Nephron (organoid): Measurements from ENCODE around the gene BSCL2.
"Not testable (repeated sequence)": the region's sequence is repeated elsewhere in the genome, so short reads cannot be mapped to it uniquely, and the experiment has no call there.

Experiments used
- H3K27ac Mint-ChIP-seq, 3 experiments: 2 replicates each; pipeline ENCODE4 v1.8.0; 2020; ENCODE audit warnings: mixed read lengths in 3 of 3, mild to moderate bottlenecking in 2 of 3, moderate library complexity in 1 of 3
- H3K27me3 Mint-ChIP-seq: 2 replicates; pipeline ENCODE4 v1.8.0; 2021; ENCODE audit warnings: low read depth, mild to moderate bottlenecking, moderate library complexity, mixed read lengths
- H3K36me3 Mint-ChIP-seq: 2 replicates; pipeline ENCODE4 v1.8.0; 2020; ENCODE audit warnings: low read depth, mixed read lengths
- H3K4me1 Mint-ChIP-seq: 2 replicates; pipeline ENCODE4 v1.8.0; 2020; ENCODE audit warnings: mixed read lengths
- H3K4me3 Mint-ChIP-seq, 3 experiments: 2 replicates each; pipeline ENCODE4 v1.8.0; 2020; ENCODE audit warnings: mild to moderate bottlenecking in 3 of 3, mixed read lengths in 3 of 3, moderate library complexity in 2 of 3
- H3K9me3 Mint-ChIP-seq: 2 replicates; pipeline ENCODE4 v1.8.0; 2020; ENCODE audit warnings: mixed read lengths
- TF ChIP-seq, protein P1 (sequence below), 3 experiments: fragments of 200-600 bp; sonication (generic); IDR thresholded peaks; one replicate each; pipeline ENCODE4 v1.5.0; 2021; ENCODE audit warnings: antibody characterized with exemption in 3 of 3; ENCODE audit not compliant: unreplicated experiment in 3 of 3

BSCL2 gene

DNA sequence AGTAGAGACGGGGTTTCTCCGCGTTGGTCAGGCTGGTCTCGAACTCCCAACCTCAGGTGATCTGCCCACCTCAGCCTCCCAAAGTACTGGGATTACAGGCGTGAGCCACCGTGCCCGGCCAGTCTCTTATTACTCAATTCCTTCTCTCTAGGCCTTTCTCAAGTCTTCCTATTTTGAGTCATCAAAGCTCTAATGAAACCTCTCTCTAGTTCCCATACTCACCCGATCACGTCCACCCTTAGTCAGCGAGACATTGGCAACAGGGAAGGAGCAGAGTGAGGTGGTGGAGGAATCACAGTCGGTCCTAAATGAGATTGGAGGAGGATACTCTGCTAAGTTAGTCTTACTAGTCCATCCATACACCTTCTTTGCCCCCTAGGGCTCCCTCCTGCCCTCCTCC lies 5.0 kb downstream of the BSCL2 start:
- no peaks in the 10 kb centered on the region for H3K9me3 Mint-ChIP-seq
- TF ChIP-seq, protein P1, sequence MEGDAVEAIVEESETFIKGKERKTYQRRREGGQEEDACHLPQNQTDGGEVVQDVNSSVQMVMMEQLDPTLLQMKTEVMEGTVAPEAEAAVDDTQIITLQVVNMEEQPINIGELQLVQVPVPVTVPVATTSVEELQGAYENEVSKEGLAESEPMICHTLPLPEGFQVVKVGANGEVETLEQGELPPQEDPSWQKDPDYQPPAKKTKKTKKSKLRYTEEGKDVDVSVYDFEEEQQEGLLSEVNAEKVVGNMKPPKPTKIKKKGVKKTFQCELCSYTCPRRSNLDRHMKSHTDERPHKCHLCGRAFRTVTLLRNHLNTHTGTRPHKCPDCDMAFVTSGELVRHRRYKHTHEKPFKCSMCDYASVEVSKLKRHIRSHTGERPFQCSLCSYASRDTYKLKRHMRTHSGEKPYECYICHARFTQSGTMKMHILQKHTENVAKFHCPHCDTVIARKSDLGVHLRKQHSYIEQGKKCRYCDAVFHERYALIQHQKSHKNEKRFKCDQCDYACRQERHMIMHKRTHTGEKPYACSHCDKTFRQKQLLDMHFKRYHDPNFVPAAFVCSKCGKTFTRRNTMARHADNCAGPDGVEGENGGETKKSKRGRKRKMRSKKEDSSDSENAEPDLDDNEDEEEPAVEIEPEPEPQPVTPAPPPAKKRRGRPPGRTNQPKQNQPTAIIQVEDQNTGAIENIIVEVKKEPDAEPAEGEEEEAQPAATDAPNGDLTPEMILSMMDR (IDR thresholded peaks at IDR 0.05; ENCODE audit: unreplicated experiment in 3 of 3): no peak
- H3K36me3 Mint-ChIP-seq: peaks cover 30% of the 10 kb centered on the region
- H3K4me3 Mint-ChIP-seq: no peak overlapping the region
- no peaks in the 10 kb centered on the region for H3K27me3 Mint-ChIP-seq
- H3K4me1 Mint-ChIP-seq: peaks cover 19% of the 10 kb centered on the region
- no peak overlapping the region for H3K27ac Mint-ChIP-seq

DNA sequence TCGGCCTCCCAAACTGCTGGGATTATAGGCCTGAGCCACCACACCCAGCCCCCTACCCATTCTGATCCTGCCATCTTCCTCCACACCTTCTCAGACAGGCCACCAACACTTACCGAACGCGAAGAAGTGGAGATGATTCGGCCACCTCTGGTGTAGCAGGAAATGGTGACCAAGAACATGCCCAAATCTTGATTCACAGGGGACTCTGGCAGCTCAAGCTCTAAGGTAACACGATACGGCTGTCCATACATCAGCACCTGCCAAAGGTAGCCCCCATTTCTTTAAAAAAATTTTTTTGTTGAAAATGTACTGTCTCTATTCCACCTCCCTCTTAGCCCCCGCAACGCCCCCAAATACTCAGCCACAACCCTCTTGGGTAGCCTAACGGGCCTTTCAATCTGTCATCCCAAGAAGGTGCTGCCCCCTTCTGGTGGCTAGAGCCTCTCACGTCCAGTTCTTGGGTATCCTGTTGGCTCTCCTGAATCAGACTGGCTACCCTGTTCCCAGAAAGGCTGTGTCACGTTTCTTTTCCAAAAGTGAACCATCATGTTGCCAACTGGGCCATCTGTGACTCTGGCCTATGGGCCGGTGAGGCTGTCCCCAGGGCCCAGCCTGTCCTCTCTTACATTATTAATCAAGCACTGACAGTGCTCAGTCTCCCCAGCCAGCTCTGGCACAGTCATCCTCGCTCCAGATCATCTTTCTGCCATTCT lies 12.6 kb downstream of the BSCL2 start:
- H3K4me3 Mint-ChIP-seq: no peak overlapping the region
- H3K27ac Mint-ChIP-seq: peak overlapping the region in 2 of 3 experiments; percentile 66 to 78
- H3K27me3 Mint-ChIP-seq: peaks cover 4% of the 10 kb centered on the region
- H3K36me3 Mint-ChIP-seq: peaks cover 44% of the 10 kb centered on the region
- H3K4me1 Mint-ChIP-seq: peaks cover 14% of the 10 kb centered on the region
- H3K9me3 Mint-ChIP-seq: no peaks in the 10 kb centered on the region
- TF ChIP-seq, protein P1 (IDR thresholded peaks at IDR 0.05; ENCODE audit: unreplicated experiment in 3 of 3): peak; percentile 62 to 75 (median 73)

DNA sequence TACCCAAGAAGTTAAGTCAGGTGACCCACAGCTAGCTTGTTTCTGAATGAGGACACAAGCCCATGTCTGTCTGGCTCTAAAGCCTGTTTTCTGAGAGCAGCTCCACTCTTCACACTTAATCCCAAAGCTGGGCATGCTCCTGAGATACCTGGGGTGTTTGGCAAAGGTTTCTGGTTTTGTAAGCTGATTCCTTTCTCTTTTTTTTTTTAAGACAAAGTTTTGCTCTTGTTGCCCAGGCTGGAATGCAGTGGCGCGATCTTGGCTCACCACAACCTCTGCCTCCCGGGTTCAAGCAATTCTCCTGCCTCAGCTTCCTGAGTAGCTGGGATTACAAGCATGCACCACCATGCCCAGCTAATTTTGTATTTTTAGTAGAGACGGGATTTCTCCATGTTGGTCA lies 13.6 kb downstream of the BSCL2 start:
- H3K4me3 Mint-ChIP-seq, H3K9me3 Mint-ChIP-seq, H3K27me3 Mint-ChIP-seq, H3K27ac Mint-ChIP-seq: not testable (repeated sequence)
- Mint-ChIP-seq H3K36me3 (peaks cover 42% of the 10 kb centered on the region), H3K4me1 (peaks cover 24% of the 10 kb centered on the region)

- H3K36me3 Mint-ChIP-seq: peaks cover 28% of the 10 kb centered on the region
- peak within 1 kb of the TSS; percentile 55 to 89 (median 82) for H3K4me3 Mint-ChIP-seq
- H3K27ac Mint-ChIP-seq: peak within 1 kb of the TSS; percentile 89 to 98 (median 95)
- H3K27me3 Mint-ChIP-seq: peaks cover 2% of the 10 kb centered on the region
- no peaks in the 10 kb centered on the region for H3K9me3 Mint-ChIP-seq
- TF ChIP-seq, protein P1 (IDR thresholded peaks at IDR 0.05; ENCODE audit: unreplicated experiment in 3 of 3): no peak
- peaks cover 23% of the 10 kb centered on the region for H3K4me1 Mint-ChIP-seq
These were observed 17.6 kb downstream of the BSCL2 start, which contains the start of gene LRRN4CL for GRCh38 chr11:62689421-62690183. Gene LRRN4CL (minus strand): TSS chr11:62689530. CDS start chr11:62688508, 1,022 bp downstream.

DNA sequence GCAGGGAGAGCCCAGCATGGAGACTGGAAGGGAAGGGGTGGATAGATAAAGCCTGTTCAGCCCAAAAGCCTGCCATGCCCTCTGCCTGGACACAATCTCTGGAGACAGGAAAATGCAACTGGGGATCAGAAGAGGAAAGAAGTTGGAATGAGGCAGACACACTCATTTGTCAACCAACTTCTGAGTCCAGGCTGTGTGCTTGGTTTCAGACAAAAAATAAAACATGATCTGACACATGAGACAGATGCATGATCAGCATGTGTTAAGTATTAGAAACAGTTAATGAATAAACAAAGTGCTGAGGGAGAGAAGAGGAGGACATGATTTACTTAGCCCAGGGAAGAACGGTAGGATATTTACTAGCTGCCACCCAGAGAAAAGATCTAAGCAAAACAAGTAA lies 18.7 kb downstream of the BSCL2 start:
- Mint-ChIP-seq H3K27me3 (no peaks in the 10 kb centered on the region), H3K36me3 (peaks cover 24% of the 10 kb centered on the region), H3K27ac (peak overlapping the region; percentile 89 to 98 (median 95)), H3K9me3 (no peaks in the 10 kb centered on the region), H3K4me3 (peak overlapping the region; percentile 36 to 77 (median 40)), H3K4me1 (peaks cover 21% of the 10 kb centered on the region)
- TF ChIP-seq, protein P1 (IDR thresholded peaks at IDR 0.05; ENCODE audit: unreplicated experiment in 3 of 3): no peak

- TF ChIP-seq, protein P1 (IDR thresholded peaks at IDR 0.05; ENCODE audit: unreplicated experiment in 3 of 3): no peak
- peak overlapping the region in 2 of 3 experiments; percentile 95 to 98 for H3K27ac Mint-ChIP-seq
- no peak overlapping the region for H3K4me3 Mint-ChIP-seq
- peaks cover 21% of the 10 kb centered on the region for H3K4me1 Mint-ChIP-seq
- no peaks in the 10 kb centered on the region for H3K27me3 Mint-ChIP-seq
- no peaks in the 10 kb centered on the region for H3K9me3 Mint-ChIP-seq
- H3K36me3 Mint-ChIP-seq: peaks cover 21% of the 10 kb centered on the region
These were observed 19.5 kb downstream of the BSCL2 start for GRCh38 chr11:62687508-62688396.
